Liver (tissue), 3 donors: Measurements from ENCODE around the gene TP63.

Experiments
- CTCF ChIP-seq: fragments of 150-350 bp; IDR thresholded peaks from 2 replicates; pipeline ENCODE4 v1.5.1; 2017; ENCODE audit warnings: improper control_type of control experiment, low read depth, low read length; ENCODE audit not compliant: missing input control
- GABPA ChIP-seq, 2 donors: IDR thresholded peaks in 1 of 2; conservative IDR thresholded peaks in 1 of 2; 2 replicates each; pipeline ENCODE4 v1.6.1; 2016; ENCODE audit warnings: antibody characterized with exemption in 2 of 2, mild to moderate bottlenecking in 1 of 2, moderate library complexity in 1 of 2
- RAD21 ChIP-seq, 2 donors: IDR thresholded peaks; 2 replicates each; pipeline ENCODE4 v1.6.1; 2016; ENCODE audit warnings: antibody characterized with exemption in 2 of 2, mild to moderate bottlenecking in 2 of 2
- REST ChIP-seq: IDR thresholded peaks from 2 replicates; pipeline ENCODE4 v1.6.1; 2016; ENCODE audit warnings: antibody characterized with exemption, mild to moderate bottlenecking
- RXRA ChIP-seq, 2 donors: IDR thresholded peaks; 2 replicates each; pipeline ENCODE4 v1.6.1; 2017 to 2018; ENCODE audit warnings: antibody characterized with exemption in 2 of 2, mild to moderate bottlenecking in 1 of 2
- SP1 ChIP-seq: IDR thresholded peaks from 2 replicates; pipeline ENCODE4 v1.6.1; 2018; ENCODE audit warnings: antibody characterized with exemption, mild to moderate bottlenecking
- TAF1 ChIP-seq: conservative IDR thresholded peaks from 2 replicates; pipeline ENCODE4 v1.6.1; 2016; ENCODE audit warnings: antibody characterized with exemption, mild to moderate bottlenecking
- donor health status: healthy.
- donor health status: healthy.

GRCh38 chr3:189714991-189715961 is 84.1 kb downstream of the TP63 start:
- TF ChIP-seq GABPA (IDR thresholded peaks at IDR 0.05 in 1 of 2, conservative IDR thresholded peaks at IDR 0.05 in 1 of 2) (no peak), CTCF (no peak), REST (no peak), SP1 (no peak), RXRA (IDR thresholded peaks at IDR 0.05) (no peak), TAF1 (no peak), RAD21 (IDR thresholded peaks at IDR 0.05) (no peak)
